Activated CD8-positive, alpha-beta memory T cell treated with anti-CD3 and anti-CD28 coated beads for 4 hours (primary cell): ENCODE results near the gene SCG2.
"Not testable (repeated sequence)": the region's sequence is repeated elsewhere in the genome, so short reads cannot be mapped to it uniquely, and the experiment has no call there.

ENCODE experiments used
- DNase-seq, 2 donors: peaks; one replicate each; pipeline ENCODE4 v3.0.0-alpha.2; 2020; ENCODE audit warnings: low read depth in 2 of 2

Gene SCG2

GRCh38 chr2:223611061-223611460 lies 8.9 kb upstream of the SCG2 start:
- no peak for DNase-seq

GRCh38 chr2:223607476-223607875 lies 5.3 kb upstream of the SCG2 start:
- no peak for DNase-seq

GRCh38 chr2:223606946-223607345 lies 4.8 kb upstream of the SCG2 start:
- DNase-seq, result no peak

- DNase-seq, result no peak
Measured at GRCh38 chr2:223604231-223604630, 2.1 kb upstream of the SCG2 start.

- DNase-seq, result no peak
Measured at GRCh38 chr2:223602972-223603371, 811 bp upstream of the SCG2 start.

- no peak for DNase-seq
Measured at GRCh38 chr2:223601018-223601417, 1.1 kb downstream of the SCG2 start.

GRCh38 chr2:223599640-223600380 lies 2.4 kb downstream of the SCG2 start:
- no peak for DNase-seq

- DNase-seq, result no peak
Measured at GRCh38 chr2:223598994-223599639, 3.0 kb downstream of the SCG2 start.

GRCh38 chr2:223597076-223597475 lies 5.1 kb downstream of the SCG2 start:
- DNase-seq, result no peak

- no peak for DNase-seq
Measured at GRCh38 chr2:223596208-223596607, 6.0 kb downstream of the SCG2 start.

- no peak for DNase-seq
Measured at GRCh38 chr2:223594831-223595230, 7.3 kb downstream of the SCG2 start.

GRCh38 chr2:223594259-223594658 lies 7.9 kb downstream of the SCG2 start:
- DNase-seq, result no peak

GRCh38 chr2:223592689-223593088 lies 9.5 kb downstream of the SCG2 start:
- not testable (repeated sequence) for DNase-seq

GRCh38 chr2:223591596-223591995 lies 10.6 kb downstream of the SCG2 start:
- DNase-seq, result no peak

- no peak for DNase-seq
Measured at GRCh38 chr2:223590964-223591363, 11.2 kb downstream of the SCG2 start.

GRCh38 chr2:223589901-223590300 lies 12.3 kb downstream of the SCG2 start:
- no peak for DNase-seq

GRCh38 chr2:223588251-223588650 lies 13.9 kb downstream of the SCG2 start:
- DNase-seq, result no peak

- DNase-seq, result no peak
Measured at GRCh38 chr2:223587301-223587700, 14.9 kb downstream of the SCG2 start.

GRCh38 chr2:223586261-223586660 lies 15.9 kb downstream of the SCG2 start:
- no peak for DNase-seq

- DNase-seq, result no peak
Measured at GRCh38 chr2:223585666-223586065, 16.5 kb downstream of the SCG2 start.

- no peak for DNase-seq
Measured at GRCh38 chr2:223582001-223582400, 20.2 kb downstream of the SCG2 start.

GRCh38 chr2:223580951-223581350 lies 21.2 kb downstream of the SCG2 start:
- no peak for DNase-seq

- DNase-seq, result no peak
Measured at GRCh38 chr2:223578846-223579245, 23.3 kb downstream of the SCG2 start.

GRCh38 chr2:223576873-223577272 lies 25.3 kb downstream of the SCG2 start:
- no peak for DNase-seq
